Fibroblast of lung (primary cell): ENCODE results near the gene RHOJ. TPM values are rescaled to one million over a fixed set of nuclear protein-coding genes. Genes with fewer than 3 reads are reported as not detected.

Experiments used
- DNase-seq, 2 donors: peaks; one replicate each; pipeline versions ENCODE4 v3.0.0 to v3.0.0-alpha.2; 2010; ENCODE audit warnings: low read depth in 2 of 2
- H2AFZ ChIP-seq: 2 replicates; pipeline ENCODE4 v1.5.1; 2012; ENCODE audit warnings: low read length, control low read depth, inconsistent platforms
- H3K27ac ChIP-seq: 2 replicates; pipeline ENCODE4 v1.5.1; 2011; ENCODE audit warnings: low read length, control low read depth; ENCODE audit not compliant: insufficient read depth
- H3K27me3 ChIP-seq: 2 replicates; pipeline ENCODE4 v1.5.1; 2011; ENCODE audit warnings: mild to moderate bottlenecking, low read length; ENCODE audit not compliant: control insufficient read depth, insufficient read depth
- H3K36me3 ChIP-seq: 2 replicates; pipeline ENCODE4 v1.5.1; 2011; ENCODE audit warnings: low read length; ENCODE audit not compliant: control insufficient read depth, insufficient read depth
- H3K4me1 ChIP-seq: 2 replicates; pipeline ENCODE4 v1.5.1; 2011; ENCODE audit warnings: low read length; ENCODE audit not compliant: control insufficient read depth, insufficient read depth; ENCODE audit errors: extremely low read depth
- H3K4me2 ChIP-seq: 2 replicates; pipeline ENCODE4 v1.5.1; 2011; ENCODE audit warnings: low read length, control low read depth; ENCODE audit not compliant: insufficient read depth; ENCODE audit errors: extremely low read depth
- H3K4me3 ChIP-seq, 4 experiments: fragments of 200-600 bp in 1 of 4; sonication (generic) in 1 of 4; replicated peaks in 1 of 4; 2 replicates each; pipeline ENCODE4 v1.5.1; 2011 to 2016; ENCODE audit warnings: low read length in 4 of 4, low read depth in 3 of 4, mild to moderate bottlenecking in 3 of 4, control low read depth in 2 of 4, inconsistent platforms in 1 of 4, mixed read lengths in 1 of 4; ENCODE audit not compliant: insufficient read depth in 1 of 4; ENCODE audit errors: control extremely low read depth in 1 of 4
- H3K79me2 ChIP-seq: 2 replicates; pipeline ENCODE4 v1.5.1; 2012; ENCODE audit warnings: mild to moderate bottlenecking, low read length, inconsistent platforms; ENCODE audit not compliant: control insufficient read depth, insufficient read depth
- H3K9ac ChIP-seq: 2 replicates; pipeline ENCODE4 v1.5.1; 2011; ENCODE audit warnings: mild to moderate bottlenecking, low read length, control low read depth; ENCODE audit not compliant: insufficient read depth
- H3K9me3 ChIP-seq: 2 replicates; pipeline ENCODE4 v1.5.1; 2012; ENCODE audit warnings: low read depth, low read length; ENCODE audit not compliant: control insufficient read depth, insufficient read depth
- H4K20me1 ChIP-seq: 2 replicates; pipeline ENCODE4 v1.5.1; 2011; ENCODE audit warnings: low read length; ENCODE audit not compliant: control insufficient read depth, insufficient read depth; ENCODE audit errors: extremely low read depth
- EZH2 ChIP-seq: IDR thresholded peaks from 2 replicates; pipeline ENCODE4 v1.5.1; 2012; ENCODE audit warnings: low read length, control low read depth, mild to moderate bottlenecking; ENCODE audit errors: missing control alignments
- polyA plus RNA-seq, 2 donors: library from polyadenylated mRNA; depleted of rRNA in 1 of 2; stranded (reverse) in 1 of 2; unstranded in 1 of 2; fragments of >200 nt; gene quantifications; 2 replicates each; pipeline ENCODE4 v1.2.1, GENCODE V29; 2011 to 2012; ENCODE audit warnings: missing spikeins in 1 of 2
- total RNA-seq: library from RNA; depleted of rRNA; stranded (reverse); fragments of >200 nt; gene quantifications from 2 replicates; pipeline ENCODE4 v1.2.1, GENCODE V29; 2014
- TF ChIP-seq, protein P1 (sequence below), 2 donors: IDR thresholded peaks in 1 of 2; conservative IDR thresholded peaks in 1 of 2; 1 replicate in 1 of 2; 2 replicates in 1 of 2; pipeline ENCODE4 v1.5.1; 2011 to 2012; ENCODE audit warnings: low read length in 2 of 2, control low read depth in 1 of 2, inconsistent platforms in 1 of 2, low read depth in 1 of 2, mild to moderate bottlenecking in 1 of 2

Gene RHOJ
- total and polyA plus RNA-seq, 2 donors (not counting 1 experiment from before 2014, with no cell fraction given), result 1.2 to 10.4 TPM

DNA sequence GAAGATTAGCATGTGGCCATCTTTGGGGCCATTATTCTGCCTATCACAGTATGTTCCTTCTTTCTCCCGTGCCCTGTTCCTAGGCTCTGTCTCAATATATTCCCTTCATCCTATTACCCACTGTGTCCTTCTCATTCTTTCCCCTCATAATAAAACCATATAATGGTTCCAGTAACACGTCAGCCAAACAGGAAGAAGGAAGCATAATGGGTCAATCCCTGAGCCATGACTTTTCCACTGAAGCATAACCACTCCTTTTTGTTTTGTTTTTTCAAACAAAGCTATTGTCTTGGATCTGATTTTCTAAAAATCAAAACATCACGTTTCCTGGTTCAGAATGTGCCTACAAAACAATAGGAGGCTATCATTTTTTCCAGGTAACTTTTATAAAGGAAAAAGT is 21.3 kb upstream of the RHOJ start:
- no peaks in the 10 kb centered on the region for H4K20me1 ChIP-seq
- no peak overlapping the region for H3K27ac ChIP-seq
- no peak overlapping the region for H3K4me3 ChIP-seq
- H3K4me1 ChIP-seq, result no peaks in the 10 kb centered on the region
- H2AFZ ChIP-seq, result no peak overlapping the region
- no peaks in the 10 kb centered on the region for H3K9me3 ChIP-seq
- no peaks in the 10 kb centered on the region for H3K27me3 ChIP-seq
- TF ChIP-seq EZH2, result no peak
- TF ChIP-seq, protein P1, sequence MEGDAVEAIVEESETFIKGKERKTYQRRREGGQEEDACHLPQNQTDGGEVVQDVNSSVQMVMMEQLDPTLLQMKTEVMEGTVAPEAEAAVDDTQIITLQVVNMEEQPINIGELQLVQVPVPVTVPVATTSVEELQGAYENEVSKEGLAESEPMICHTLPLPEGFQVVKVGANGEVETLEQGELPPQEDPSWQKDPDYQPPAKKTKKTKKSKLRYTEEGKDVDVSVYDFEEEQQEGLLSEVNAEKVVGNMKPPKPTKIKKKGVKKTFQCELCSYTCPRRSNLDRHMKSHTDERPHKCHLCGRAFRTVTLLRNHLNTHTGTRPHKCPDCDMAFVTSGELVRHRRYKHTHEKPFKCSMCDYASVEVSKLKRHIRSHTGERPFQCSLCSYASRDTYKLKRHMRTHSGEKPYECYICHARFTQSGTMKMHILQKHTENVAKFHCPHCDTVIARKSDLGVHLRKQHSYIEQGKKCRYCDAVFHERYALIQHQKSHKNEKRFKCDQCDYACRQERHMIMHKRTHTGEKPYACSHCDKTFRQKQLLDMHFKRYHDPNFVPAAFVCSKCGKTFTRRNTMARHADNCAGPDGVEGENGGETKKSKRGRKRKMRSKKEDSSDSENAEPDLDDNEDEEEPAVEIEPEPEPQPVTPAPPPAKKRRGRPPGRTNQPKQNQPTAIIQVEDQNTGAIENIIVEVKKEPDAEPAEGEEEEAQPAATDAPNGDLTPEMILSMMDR (conservative IDR thresholded peaks at IDR 0.05 in 1 of 2, IDR thresholded peaks at IDR 0.05 in 1 of 2; ENCODE audit: low read depth in 1 of 2, low read length in 2 of 2), result no peak
- no peak overlapping the region for H3K9ac ChIP-seq
- H3K4me2 ChIP-seq, result no peak overlapping the region
- H3K79me2 ChIP-seq, result no peaks in the 10 kb centered on the region
- no peaks in the 10 kb centered on the region for H3K36me3 ChIP-seq
- DNase-seq, result no peak

DNA sequence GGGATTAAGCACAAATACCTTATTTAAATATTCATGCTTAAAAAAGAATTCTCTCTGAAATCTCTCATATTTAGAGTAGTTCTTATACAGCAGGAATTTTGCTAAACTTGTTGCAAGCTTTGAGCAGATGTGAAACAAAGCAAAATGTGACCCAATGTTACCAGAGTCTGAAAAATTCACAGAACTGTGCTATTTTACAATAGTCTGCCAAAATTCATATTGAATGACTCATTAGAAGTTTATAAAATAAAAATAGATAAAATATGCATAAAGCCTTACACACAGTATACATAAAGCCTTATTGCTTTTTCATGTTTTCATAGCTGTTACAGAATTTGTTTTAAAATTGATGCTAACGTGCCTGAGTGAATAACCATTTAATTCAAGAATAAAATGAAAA is 17.8 kb upstream of the RHOJ start:
- Histone ChIP-seq H3K4me3 (no peak overlapping the region), H3K79me2 (no peaks in the 10 kb centered on the region), H3K9me3 (no peaks in the 10 kb centered on the region), H3K27ac (no peak overlapping the region), H3K9ac (no peak overlapping the region), H3K4me1 (no peaks in the 10 kb centered on the region), H4K20me1 (no peaks in the 10 kb centered on the region), H2AFZ (no peak overlapping the region), H3K36me3 (no peaks in the 10 kb centered on the region), H3K4me2 (no peak overlapping the region), H3K27me3 (no peaks in the 10 kb centered on the region)
- peak; percentile 73 to 84 for DNase-seq
- TF ChIP-seq, protein P1 (conservative IDR thresholded peaks at IDR 0.05 in 1 of 2, IDR thresholded peaks at IDR 0.05 in 1 of 2; ENCODE audit: low read depth in 1 of 2, low read length in 2 of 2), result no peak
- TF ChIP-seq EZH2, result no peak

DNA sequence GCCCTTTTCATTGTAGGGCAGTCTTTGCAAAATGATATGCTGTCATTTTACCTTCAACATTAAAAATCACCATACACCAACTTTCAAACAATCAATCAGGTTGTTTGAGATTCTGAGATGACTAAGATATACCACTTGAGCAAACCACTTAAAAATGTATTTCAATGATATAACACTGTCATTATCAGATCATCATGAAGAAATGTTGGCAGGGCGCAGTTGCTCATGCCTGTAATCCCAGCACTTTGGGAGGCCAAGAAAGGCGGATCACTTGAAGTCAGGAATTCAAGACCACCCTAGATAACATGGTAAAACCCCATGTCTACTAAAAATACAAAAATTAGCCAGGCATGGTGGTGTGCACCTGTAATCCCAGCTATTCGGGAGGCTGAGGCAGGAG is 13.0 kb upstream of the RHOJ start:
- Histone ChIP-seq H2AFZ (no peak overlapping the region), H3K9me3 (no peaks in the 10 kb centered on the region), H3K9ac (no peak overlapping the region), H3K36me3 (no peaks in the 10 kb centered on the region), H3K4me3 (no peak overlapping the region), H3K79me2 (no peaks in the 10 kb centered on the region), H3K4me1 (no peaks in the 10 kb centered on the region), H3K27me3 (no peaks in the 10 kb centered on the region), H3K4me2 (no peak overlapping the region), H4K20me1 (no peaks in the 10 kb centered on the region), H3K27ac (no peak overlapping the region)
- TF ChIP-seq, protein P1 (conservative IDR thresholded peaks at IDR 0.05 in 1 of 2, IDR thresholded peaks at IDR 0.05 in 1 of 2; ENCODE audit: low read depth in 1 of 2, low read length in 2 of 2), result no peak
- TF ChIP-seq EZH2, result no peak
- no peak for DNase-seq
